PC-3 (cell line): ENCODE results near the gene RACK1. TPM values are rescaled to one million over a fixed set of nuclear protein-coding genes. Genes with fewer than 3 reads are reported as not detected.
A peak's percentile ranks its signal among the peaks of the same experiment; 100 is the strongest.

Experiments used
- ATAC-seq: fragments of 200-7000 bp; cut with Tn5 transposase; 2 replicates; pipeline ENCODE4 v1.9.1; 2020; ENCODE audit warnings: mild to moderate bottlenecking, moderate library complexity
- BruUV-seq: library from RNA; stranded (reverse); fragments of 400-500 nt; replicated peaks from 2 replicates; lab custom pipeline; 2021; lab: Mats Ljungman, UMichigan
- CTCF ChIA-PET: fragments of 300-600 bp; sonication (Branson Sonifier 250); formaldehyde crosslinking; loops from one replicate; lab custom pipeline; 2022; ENCODE audit warnings: antibody characterized with exemption; lab: Charles Lee
- POLR2A ChIA-PET: fragments of 300-600 bp; sonication (Branson Sonifier 250); formaldehyde crosslinking; loops from one replicate; lab custom pipeline; 2022; ENCODE audit warnings: antibody characterized with exemption; ENCODE audit not compliant: unreplicated experiment; lab: Charles Lee
- DNase-seq: peaks from one replicate; pipeline ENCODE4 v3.0.0-alpha.2; 2015
- H2AFZ ChIP-seq: fragments of 300-600 bp; sonication (generic); 2 replicates; pipeline ENCODE4 v1.6.0; 2016; ENCODE audit warnings: antibody characterized with exemption, low read length
- H3F3A ChIP-seq: fragments of 300-600 bp; sonication (generic); one replicate; pipeline ENCODE4 v1.6.0; 2017; ENCODE audit warnings: antibody characterized with exemption, low read length, control low read depth, mild to moderate bottlenecking; ENCODE audit not compliant: unreplicated experiment
- H3K27ac ChIP-seq: fragments of 300-600 bp; sonication (generic); 2 replicates; pipeline ENCODE4 v1.5.1; 2016; ENCODE audit warnings: mild to moderate bottlenecking, low read length
- H3K27me3 ChIP-seq: fragments of 300-600 bp; sonication (generic); 2 replicates; pipeline ENCODE4 v1.6.1; 2016; ENCODE audit warnings: low read length, mixed read lengths
- H3K36me3 ChIP-seq: fragments of 300-600 bp; sonication (generic); 2 replicates; pipeline ENCODE4 v1.6.1; 2016; ENCODE audit warnings: low read depth, mixed run types, low read length, mixed read lengths
- H3K4me1 ChIP-seq: fragments of 300-600 bp; sonication (generic); 2 replicates; pipeline ENCODE4 v1.5.1; 2016; ENCODE audit warnings: low read length; ENCODE audit not compliant: insufficient read depth
- H3K4me2 ChIP-seq: fragments of 300-600 bp; sonication (generic); 2 replicates; pipeline ENCODE4 v1.6.0; 2016; ENCODE audit warnings: low read length
- H3K4me3 ChIP-seq: fragments of 300-600 bp; sonication (generic); 2 replicates; pipeline ENCODE4 v1.5.1; 2016; ENCODE audit warnings: mild to moderate bottlenecking, low read length, mixed read lengths
- H3K79me2 ChIP-seq: fragments of 300-600 bp; sonication (generic); 2 replicates; pipeline ENCODE4 v1.6.1; 2017; ENCODE audit warnings: low read length, mixed read lengths
- H3K9ac ChIP-seq: fragments of 300-600 bp; sonication (generic); 2 replicates; pipeline ENCODE4 v1.6.0; 2016; ENCODE audit warnings: mild to moderate bottlenecking, low read length
- H3K9me2 ChIP-seq: fragments of 300-600 bp; sonication (generic); replicated peaks from 2 replicates; pipeline ENCODE4 v1.6.1; 2016; ENCODE audit warnings: mixed run types, low read length, mixed read lengths
- H3K9me3 ChIP-seq: fragments of 300-600 bp; sonication (generic); 2 replicates; pipeline ENCODE4 v1.6.1; 2016; ENCODE audit warnings: low read length, mixed read lengths
- H4K20me1 ChIP-seq: fragments of 300-600 bp; sonication (generic); 2 replicates; pipeline ENCODE4 v1.6.1; 2016; ENCODE audit warnings: low read length, mixed read lengths
- EZH2 ChIP-seq: fragments of 300-600 bp; sonication (generic); IDR thresholded peaks from one replicate; pipeline ENCODE4 v1.6.1; 2017; ENCODE audit warnings: antibody characterized with exemption, mild to moderate bottlenecking, low read length; ENCODE audit not compliant: unreplicated experiment
- EZH2phosphoT487 ChIP-seq: fragments of 300-600 bp; sonication (generic); IDR thresholded peaks from 2 replicates; pipeline ENCODE4 v1.6.1; 2018; ENCODE audit warnings: mild to moderate bottlenecking, antibody characterized with exemption, low read length, borderline replicate concordance
- intact Hi-C: fragments of 100-400 bp; cut with micrococcal nuclease; formaldehyde crosslinking; loops from 2 replicates; pipeline ENCODE4 v1.9.0; 2023
- total RNA-seq: library from RNA; depleted of rRNA; stranded (reverse); fragments of >200 nt; gene quantifications from 2 replicates; pipeline ENCODE4 v1.2.3, GENCODE V29; 2014
- TF ChIP-seq, protein P1 (sequence below): fragments of 300-600 bp; sonication (generic); conservative IDR thresholded peaks from 2 replicates; pipeline ENCODE4 v1.5.1; 2017; ENCODE audit warnings: antibody characterized with exemption, low read depth, mild to moderate bottlenecking, low read length

RACK1 gene
- total RNA-seq, 1 experiment from 2014 or later = 3,047 TPM

DNA sequence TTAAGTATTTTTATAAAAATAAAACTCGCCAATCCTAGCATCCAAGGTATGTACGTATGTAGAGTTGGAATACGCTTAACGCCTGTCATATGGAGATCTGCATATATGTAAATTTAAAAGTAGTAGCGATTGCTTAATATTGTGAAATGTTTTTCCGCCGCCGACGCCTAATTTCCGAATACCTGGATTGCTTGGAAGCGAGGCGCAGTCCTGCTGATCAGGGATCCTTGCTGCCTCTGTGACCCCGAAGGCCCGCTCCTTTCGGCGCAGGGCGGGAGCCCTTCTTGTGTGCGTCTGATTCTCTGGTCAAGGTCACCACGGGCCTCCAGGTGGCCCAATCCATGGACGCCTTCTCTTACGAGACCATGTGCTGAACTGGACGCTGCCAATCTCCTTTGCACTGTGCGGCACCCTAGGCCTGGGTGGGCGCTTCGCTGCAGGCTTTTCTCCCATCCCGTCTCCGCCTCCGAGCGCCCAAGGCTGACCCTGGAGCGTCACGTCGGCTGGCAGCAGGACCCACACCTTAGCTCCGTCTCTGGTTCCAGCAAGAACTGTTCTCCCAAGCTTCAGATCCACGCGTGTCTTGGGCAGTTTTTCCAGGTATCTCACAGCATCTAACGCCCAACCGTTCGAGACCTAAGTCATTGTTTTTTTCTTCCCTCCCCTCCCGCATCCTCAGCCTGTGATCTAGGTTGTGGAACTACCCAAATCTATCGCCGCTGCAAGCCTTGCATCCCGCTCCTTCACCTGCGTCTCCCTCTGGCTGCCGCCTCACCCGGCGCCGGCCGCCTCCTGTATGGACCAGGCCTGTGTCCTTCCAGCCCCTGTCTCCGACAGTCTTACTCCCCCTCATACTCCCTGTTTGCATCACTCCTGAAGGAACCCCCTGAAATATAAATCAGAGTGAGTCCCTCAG lies 24.2 kb downstream of the RACK1 start:
- no TSS peak for BruUV-seq
- intact Hi-C loops = no loop called here
- Histone ChIP-seq H3K4me1 (peaks cover 16% of the 10 kb centered on the region), H4K20me1 (no peaks in the 10 kb centered on the region), H3K9me3 (no peaks in the 10 kb centered on the region), H3K9me2 (no peaks in the 10 kb centered on the region), H3K27ac (no peak overlapping the region), H3K79me2 (peaks cover 10% of the 10 kb centered on the region), H3K4me3 (no peak overlapping the region), H3K9ac (no peak overlapping the region), H2AFZ (no peak overlapping the region), H3K4me2 (no peak overlapping the region), H3K36me3 (no peaks in the 10 kb centered on the region), H3F3A (peaks cover 17% of the 10 kb centered on the region), H3K27me3 (no peaks in the 10 kb centered on the region)
- DNase-seq (no peak), ATAC-seq (no peak)
- ChIA-PET POLR2A (no interaction called here), CTCF (no interaction called here)
- TF ChIP-seq, protein P1, sequence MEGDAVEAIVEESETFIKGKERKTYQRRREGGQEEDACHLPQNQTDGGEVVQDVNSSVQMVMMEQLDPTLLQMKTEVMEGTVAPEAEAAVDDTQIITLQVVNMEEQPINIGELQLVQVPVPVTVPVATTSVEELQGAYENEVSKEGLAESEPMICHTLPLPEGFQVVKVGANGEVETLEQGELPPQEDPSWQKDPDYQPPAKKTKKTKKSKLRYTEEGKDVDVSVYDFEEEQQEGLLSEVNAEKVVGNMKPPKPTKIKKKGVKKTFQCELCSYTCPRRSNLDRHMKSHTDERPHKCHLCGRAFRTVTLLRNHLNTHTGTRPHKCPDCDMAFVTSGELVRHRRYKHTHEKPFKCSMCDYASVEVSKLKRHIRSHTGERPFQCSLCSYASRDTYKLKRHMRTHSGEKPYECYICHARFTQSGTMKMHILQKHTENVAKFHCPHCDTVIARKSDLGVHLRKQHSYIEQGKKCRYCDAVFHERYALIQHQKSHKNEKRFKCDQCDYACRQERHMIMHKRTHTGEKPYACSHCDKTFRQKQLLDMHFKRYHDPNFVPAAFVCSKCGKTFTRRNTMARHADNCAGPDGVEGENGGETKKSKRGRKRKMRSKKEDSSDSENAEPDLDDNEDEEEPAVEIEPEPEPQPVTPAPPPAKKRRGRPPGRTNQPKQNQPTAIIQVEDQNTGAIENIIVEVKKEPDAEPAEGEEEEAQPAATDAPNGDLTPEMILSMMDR = no peak

DNA sequence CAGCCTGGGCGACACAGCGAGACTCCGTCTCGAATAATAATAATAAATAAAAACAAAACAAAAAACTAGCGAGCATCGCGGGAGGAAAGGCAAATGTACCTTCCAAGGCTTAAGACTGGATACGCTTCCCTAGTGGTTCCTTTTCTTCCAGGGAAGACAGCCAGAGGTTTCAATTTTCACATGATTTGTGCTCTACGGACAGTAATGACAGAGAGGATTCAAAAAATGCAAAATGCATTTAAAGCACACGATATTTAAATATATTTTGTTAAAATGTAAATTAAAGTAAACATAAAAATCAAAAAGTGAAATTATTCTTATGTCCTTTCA lies 24.9 kb downstream of the RACK1 start:
- peaks cover 9% of the 10 kb centered on the region for H3K4me1 ChIP-seq
- TF ChIP-seq EZH2 = no peak
- no peak for TF ChIP-seq EZH2phosphoT487
- TF ChIP-seq, protein P1 = no peak
- ChIA-PET POLR2A (no interaction called here), CTCF (no interaction called here)
- no peak for DNase-seq
- H3F3A ChIP-seq = peaks cover 17% of the 10 kb centered on the region
- no peak overlapping the region for H3K27ac ChIP-seq
- H3K36me3 ChIP-seq = no peaks in the 10 kb centered on the region
- H4K20me1 ChIP-seq = no peaks in the 10 kb centered on the region
- H3K4me2 ChIP-seq = peak overlapping the region; percentile 78; the same call in 1 of the 2 replicates
- H2AFZ ChIP-seq = peak overlapping the region; percentile 77
- peaks cover 2% of the 10 kb centered on the region; the same call in 1 of the 2 replicates for H3K79me2 ChIP-seq
- H3K27me3 ChIP-seq = no peaks in the 10 kb centered on the region
- no peak overlapping the region for H3K9ac ChIP-seq
- intact Hi-C loops = loop anchor here (1.0 kb wide), 3 partner anchors 11 to 31 kb away; no protein-coding TSS in a partner anchor
- H3K9me2 ChIP-seq = no peaks in the 10 kb centered on the region
- no peak for ATAC-seq
- H3K4me3 ChIP-seq = peak overlapping the region; percentile 66; the same call in 1 of the 2 replicates
- BruUV-seq = no TSS peak
- H3K9me3 ChIP-seq = no peaks in the 10 kb centered on the region

DNA sequence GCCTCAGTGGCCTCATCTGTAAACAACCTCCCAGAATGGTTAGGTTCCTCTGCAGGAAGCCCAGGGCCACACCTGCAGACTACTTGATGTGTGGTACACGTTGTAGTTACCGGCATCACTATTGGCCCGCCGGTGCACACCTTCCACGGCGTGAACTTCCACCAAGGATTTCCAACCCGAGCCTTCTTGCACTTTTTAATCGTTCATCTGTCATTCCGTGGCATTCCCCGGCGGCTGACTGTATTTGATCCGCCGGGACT lies 26.0 kb downstream of the RACK1 start:
- ChIA-PET CTCF (no interaction called here), POLR2A (no interaction called here)
- Histone ChIP-seq H3K27ac (no peak overlapping the region), H3K36me3 (no peaks in the 10 kb centered on the region), H3K4me3 (peak overlapping the region; percentile 66), H3K4me2 (peak overlapping the region; percentile 78), H3K27me3 (no peaks in the 10 kb centered on the region), H3K79me2 (no peaks in the 10 kb centered on the region), H3K4me1 (peaks cover 9% of the 10 kb centered on the region), H3K9me3 (no peaks in the 10 kb centered on the region), H3F3A (peaks cover 14% of the 10 kb centered on the region), H3K9ac (no peak overlapping the region), H4K20me1 (no peaks in the 10 kb centered on the region), H3K9me2 (no peaks in the 10 kb centered on the region), H2AFZ (peak overlapping the region; percentile 47)
- BruUV-seq = no TSS peak
- DNase-seq (no peak), ATAC-seq (no peak; the same call in 1 of the 2 replicates)
- TF ChIP-seq EZH2 = no peak
- TF ChIP-seq, protein P1 = no peak
- TF ChIP-seq EZH2phosphoT487 = no peak
- intact Hi-C loops = loop anchor here (1.0 kb wide), 3 partner anchors 10 to 30 kb away; no protein-coding TSS in a partner anchor
